VCaP (cell line): ENCODE results near the gene DLX6.

ENCODE experiments used
- H3K27ac ChIP-seq: fragments of 450-650 bp; 2 replicates; pipeline ENCODE4 v1.5.1; 2017
- CTCF ChIP-seq: fragments of 450-650 bp; conservative IDR thresholded peaks from 2 replicates; pipeline ENCODE4 v1.5.1; 2017; ENCODE audit warnings: mild to moderate bottlenecking, moderate library complexity

The DLX6 gene

GRCh38 chr7:97018126-97018601 lies 12.8 kb downstream of the DLX6 start:
- TF ChIP-seq CTCF, result no peak
- no peak overlapping the region for H3K27ac ChIP-seq

DNA sequence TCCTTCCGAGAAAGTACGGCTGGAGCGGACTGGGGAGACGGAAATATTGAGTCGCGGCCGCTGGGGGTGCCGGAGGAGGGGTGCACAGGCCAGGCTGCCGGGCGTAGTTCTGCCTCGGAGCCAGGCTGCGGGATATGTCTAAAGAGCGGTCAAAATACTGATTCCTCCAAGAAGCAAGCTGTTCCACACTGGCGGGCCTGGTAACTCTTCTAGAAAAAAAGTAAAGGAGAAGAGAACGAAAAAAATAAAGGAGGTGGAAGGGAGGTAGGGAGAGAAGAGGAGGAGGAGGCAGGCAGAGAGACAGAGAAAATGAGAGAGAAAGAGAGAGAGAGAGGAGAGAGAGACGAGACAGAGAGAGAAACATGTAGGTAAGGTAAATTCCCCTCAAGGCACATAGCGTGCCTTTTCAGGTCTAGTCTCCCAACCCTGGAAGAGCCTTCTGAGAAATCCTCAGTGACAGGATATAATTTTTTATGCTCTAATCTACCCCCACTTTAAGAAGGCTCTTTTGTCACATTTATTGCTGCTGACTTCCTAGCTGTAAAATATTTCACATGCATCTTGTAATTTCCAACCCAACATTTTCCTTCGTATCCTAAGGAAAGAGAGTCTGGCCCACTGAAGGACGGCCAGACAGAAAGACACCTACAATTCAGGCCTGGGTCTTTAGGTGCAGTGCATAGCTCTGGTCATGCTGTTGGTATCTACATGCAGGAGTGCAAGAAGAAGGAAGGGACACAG lies 13.6 kb downstream of the DLX6 start:
- no peak overlapping the region for H3K27ac ChIP-seq
- no peak for TF ChIP-seq CTCF

GRCh38 chr7:97019710-97020225 lies 14.4 kb downstream of the DLX6 start:
- TF ChIP-seq CTCF, result no peak
- no peak overlapping the region for H3K27ac ChIP-seq

DNA sequence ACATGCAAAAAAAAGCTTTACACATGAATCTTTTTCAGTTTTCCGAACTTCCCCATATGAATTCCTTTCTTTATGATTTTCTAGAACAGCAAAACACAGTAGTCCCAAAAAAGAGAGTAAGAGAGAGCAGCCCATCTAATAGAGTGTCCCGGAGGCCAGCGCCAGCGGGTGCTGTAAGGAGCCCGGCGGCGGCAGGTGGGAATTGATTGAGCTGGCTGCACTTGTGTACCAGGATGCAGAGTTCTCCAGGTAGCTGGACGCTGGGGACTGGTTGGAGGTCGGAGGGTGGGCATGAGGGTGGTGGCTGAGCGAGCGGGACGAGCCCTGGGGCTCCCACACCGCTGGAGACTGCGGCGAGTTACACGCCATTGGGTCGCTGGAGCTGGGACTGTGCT lies 15.2 kb downstream of the DLX6 start:
- TF ChIP-seq CTCF, result no peak
- no peak overlapping the region for H3K27ac ChIP-seq

- H3K27ac ChIP-seq, result no peak overlapping the region
- no peak for TF ChIP-seq CTCF
These were observed 15.8 kb downstream of the DLX6 start for GRCh38 chr7:97020996-97021746.

- no peak overlapping the region for H3K27ac ChIP-seq
- TF ChIP-seq CTCF, result no peak
These were observed 16.6 kb downstream of the DLX6 start for GRCh38 chr7:97021747-97022490.
